Mesenchymal stem cell (in vitro differentiated cells and primary cell): Measurements from ENCODE around the gene EPS8L2.
A peak's percentile ranks its signal among the peaks of the same experiment; 100 is the strongest.

Experiments used
- DNase-seq: peaks from one replicate; pipeline ENCODE4 v3.0.0-alpha.2; 2013
- H2AFZ ChIP-seq: one replicate; pipeline ENCODE4 v1.6.1; 2013; ENCODE audit warnings: low read depth, mild to moderate bottlenecking, control low read depth, inconsistent platforms, low read length, moderate library complexity
- H2AK5ac ChIP-seq: 2 replicates; pipeline ENCODE4 v1.6.1; 2013; ENCODE audit warnings: low read length, moderate library complexity, mild to moderate bottlenecking, inconsistent platforms; ENCODE audit not compliant: severe bottlenecking
- H2BK120ac ChIP-seq: one replicate; pipeline ENCODE4 v1.6.1; 2013; ENCODE audit warnings: low read depth, mild to moderate bottlenecking, inconsistent platforms, low read length, moderate library complexity
- H2BK12ac ChIP-seq, 2 experiments: one replicate each; pipeline ENCODE4 v1.6.1; 2013; ENCODE audit warnings: inconsistent platforms in 2 of 2, low read length in 2 of 2, mild to moderate bottlenecking in 2 of 2, moderate library complexity in 2 of 2, control low read depth in 1 of 2
- H2BK15ac ChIP-seq: one replicate; pipeline ENCODE4 v1.6.1; 2013; ENCODE audit warnings: mild to moderate bottlenecking, low read depth, inconsistent platforms; ENCODE audit not compliant: poor library complexity, severe bottlenecking
- H2BK5ac ChIP-seq: 2 replicates; pipeline ENCODE4 v1.6.1; 2013; ENCODE audit warnings: low read depth, mild to moderate bottlenecking, low read length, control low read depth, inconsistent platforms; ENCODE audit not compliant: poor library complexity, severe bottlenecking
- H3K14ac ChIP-seq, 2 experiments: one replicate each; pipeline ENCODE4 v1.6.1; 2013; ENCODE audit warnings: inconsistent platforms in 2 of 2, low read length in 2 of 2, control low read depth in 1 of 2, mild to moderate bottlenecking in 1 of 2, moderate library complexity in 1 of 2
- H3K18ac ChIP-seq, 2 experiments: one replicate each; pipeline ENCODE4 v1.6.1; 2013; ENCODE audit warnings: inconsistent platforms in 2 of 2, low read length in 2 of 2, control low read depth in 1 of 2, low read depth in 1 of 2, mild to moderate bottlenecking in 1 of 2
- H3K23ac ChIP-seq, 2 experiments: one replicate each; pipeline ENCODE4 v1.6.1; 2013; ENCODE audit warnings: inconsistent platforms in 2 of 2, low read length in 2 of 2, mild to moderate bottlenecking in 2 of 2, moderate library complexity in 2 of 2, control low read depth in 1 of 2
- H3K27ac ChIP-seq: 2 replicates; pipeline ENCODE4 v1.5.1; 2013; ENCODE audit warnings: mild to moderate bottlenecking, moderate library complexity, low read length, control low read depth, inconsistent platforms; ENCODE audit not compliant: poor library complexity, severe bottlenecking
- H3K27me3 ChIP-seq, 2 experiments: 2 replicates each; pipeline versions ENCODE4 v1.6.1 to v1.7.0; 2013; ENCODE audit warnings: low read length in 2 of 2, mild to moderate bottlenecking in 2 of 2, moderate library complexity in 2 of 2, control low read depth in 1 of 2, inconsistent platforms in 1 of 2; ENCODE audit not compliant: control insufficient read depth in 1 of 2, insufficient read depth in 1 of 2
- H3K36me3 ChIP-seq, 2 experiments: 2 replicates each; pipeline versions ENCODE4 v1.6.1 to v1.7.0; 2013; ENCODE audit warnings: low read length in 2 of 2, control low read depth in 1 of 2, inconsistent platforms in 1 of 2, low read depth in 1 of 2, mild to moderate bottlenecking in 1 of 2; ENCODE audit not compliant: insufficient read depth in 2 of 2, control insufficient read depth in 1 of 2
- H3K4ac ChIP-seq, 2 experiments: one replicate each; pipeline ENCODE4 v1.6.1; 2013; ENCODE audit warnings: inconsistent platforms in 2 of 2, low read length in 2 of 2, mild to moderate bottlenecking in 2 of 2, moderate library complexity in 2 of 2, control low read depth in 1 of 2, low read depth in 1 of 2
- H3K4me1 ChIP-seq: 2 replicates; pipeline ENCODE4 v1.6.1; 2013; ENCODE audit warnings: low read depth, low read length, control low read depth; ENCODE audit not compliant: control insufficient read depth, insufficient read depth
- H3K4me2 ChIP-seq: 2 replicates; pipeline ENCODE4 v1.6.1; 2013; ENCODE audit warnings: low read length, mild to moderate bottlenecking, inconsistent platforms; ENCODE audit not compliant: poor library complexity, severe bottlenecking
- H3K4me3 ChIP-seq, 2 experiments: 2 replicates each; pipeline versions ENCODE4 v1.5.1 to v1.7.0; 2013; ENCODE audit warnings: low read length in 2 of 2, mild to moderate bottlenecking in 2 of 2, control low read depth in 1 of 2, low read depth in 1 of 2; ENCODE audit not compliant: insufficient read depth in 1 of 2
- H3K79me1 ChIP-seq: replicated peaks from 2 replicates; pipeline ENCODE4 v1.6.1; 2013; ENCODE audit warnings: mild to moderate bottlenecking, control low read depth, low read length, inconsistent platforms; ENCODE audit not compliant: poor library complexity, severe bottlenecking
- H3K9ac ChIP-seq: 2 replicates; pipeline ENCODE4 v1.7.0; 2013; ENCODE audit warnings: mild to moderate bottlenecking, low read length, moderate library complexity
- H3K9me3 ChIP-seq: 2 replicates; pipeline ENCODE4 v1.7.0; 2013; ENCODE audit warnings: mild to moderate bottlenecking, low read length; ENCODE audit not compliant: control insufficient read depth
- H4K8ac ChIP-seq: one replicate; pipeline ENCODE4 v1.6.1; 2013; ENCODE audit warnings: inconsistent platforms, mild to moderate bottlenecking, low read length, moderate library complexity
- H4K91ac ChIP-seq: one replicate; pipeline ENCODE4 v1.6.1; 2013; ENCODE audit warnings: mild to moderate bottlenecking, low read length, inconsistent platforms
- WGBS: methylation state at CpG from one replicate; pipeline ENCODE4 v1.1.7; 2013; ENCODE audit warnings: mixed read lengths; 5-methylcytosine and 5-hydroxymethylcytosine counted together

EPS8L2 gene

GRCh38 chr11:771617-772204, 65.7 kb downstream of the EPS8L2 start:
- H3K23ac ChIP-seq, result no peak overlapping the region
- no peak overlapping the region for H3K4me2 ChIP-seq
- H2BK120ac ChIP-seq, result no peak overlapping the region
- H3K27me3 ChIP-seq, result no peaks in the 10 kb centered on the region
- no peak overlapping the region for H2BK12ac ChIP-seq
- peaks cover 54 to 67% of the 10 kb centered on the region in 2 experiments for H3K36me3 ChIP-seq
- 96% methylated on average over 15 of the region's 15 CpGs for WGBS
- H2AFZ ChIP-seq, result no peak overlapping the region
- H3K14ac ChIP-seq, result no peak overlapping the region
- no peak overlapping the region for H3K18ac ChIP-seq
- H3K9me3 ChIP-seq, result no peaks in the 10 kb centered on the region
- H3K4ac ChIP-seq, result no peak overlapping the region
- no peak overlapping the region for H4K91ac ChIP-seq
- no peak overlapping the region for H2BK5ac ChIP-seq
- H3K4me1 ChIP-seq, result peaks cover 44% of the 10 kb centered on the region
- no peak overlapping the region for H3K9ac ChIP-seq
- no peak overlapping the region for H4K8ac ChIP-seq
- H2AK5ac ChIP-seq, result no peak overlapping the region
- no peak for DNase-seq
- no peak overlapping the region for H3K4me3 ChIP-seq
- H2BK15ac ChIP-seq, result no peak overlapping the region
- H3K79me1 ChIP-seq, result peaks cover 31% of the 10 kb centered on the region
- H3K27ac ChIP-seq, result no peak overlapping the region

- H2BK15ac ChIP-seq, result no peak overlapping the region
- no peak overlapping the region for H3K9ac ChIP-seq
- no peak overlapping the region for H3K18ac ChIP-seq
- H3K4ac ChIP-seq, result no peak overlapping the region
- H2AFZ ChIP-seq, result no peak overlapping the region
- no peak overlapping the region for H4K91ac ChIP-seq
- no peak overlapping the region for H2AK5ac ChIP-seq
- H2BK120ac ChIP-seq, result no peak overlapping the region
- H3K4me3 ChIP-seq, result no peak overlapping the region
- no peak overlapping the region for H3K27ac ChIP-seq
- DNase-seq, result no peak
- no peaks in the 10 kb centered on the region for H3K27me3 ChIP-seq
- H3K14ac ChIP-seq, result no peak overlapping the region
- WGBS, result 95% methylated on average over 34 of the region's 34 CpGs
- no peak overlapping the region for H2BK5ac ChIP-seq
- peaks cover 45 to 62% of the 10 kb centered on the region in 2 experiments for H3K36me3 ChIP-seq
- no peak overlapping the region for H2BK12ac ChIP-seq
- H3K4me2 ChIP-seq, result no peak overlapping the region
- no peak overlapping the region for H3K23ac ChIP-seq
- no peaks in the 10 kb centered on the region for H3K9me3 ChIP-seq
- peaks cover 37% of the 10 kb centered on the region for H3K4me1 ChIP-seq
- H3K79me1 ChIP-seq, result peaks cover 31% of the 10 kb centered on the region
- no peak overlapping the region for H4K8ac ChIP-seq
Observed at GRCh38 chr11:772429-773390, 66.7 kb downstream of the EPS8L2 start.

GRCh38 chr11:773425-773824, 67.4 kb downstream of the EPS8L2 start:
- H3K4me2 ChIP-seq, result no peak overlapping the region
- no peak overlapping the region for H2BK5ac ChIP-seq
- no peak overlapping the region for H2AK5ac ChIP-seq
- WGBS, result 83% methylated on average over 5 of the region's 5 CpGs
- no peaks in the 10 kb centered on the region for H3K9me3 ChIP-seq
- peaks cover 33% of the 10 kb centered on the region for H3K79me1 ChIP-seq
- H3K27ac ChIP-seq, result no peak overlapping the region
- H3K4me3 ChIP-seq, result no peak overlapping the region
- H4K91ac ChIP-seq, result peak overlapping the region; percentile 43
- no peak overlapping the region for H3K4ac ChIP-seq
- H3K14ac ChIP-seq, result no peak overlapping the region
- no peak overlapping the region for H2AFZ ChIP-seq
- H2BK15ac ChIP-seq, result no peak overlapping the region
- no peaks in the 10 kb centered on the region for H3K27me3 ChIP-seq
- H4K8ac ChIP-seq, result no peak overlapping the region
- H2BK120ac ChIP-seq, result no peak overlapping the region
- no peak overlapping the region for H3K9ac ChIP-seq
- H3K23ac ChIP-seq, result peak overlapping the region in 1 of 2 experiments; percentile 3
- no peak overlapping the region for H3K18ac ChIP-seq
- DNase-seq, result no peak
- H2BK12ac ChIP-seq, result no peak overlapping the region
- H3K4me1 ChIP-seq, result peaks cover 42% of the 10 kb centered on the region
- peaks cover 45 to 63% of the 10 kb centered on the region in 2 experiments for H3K36me3 ChIP-seq

GRCh38 chr11:773830-774229, 67.8 kb downstream of the EPS8L2 start:
- Histone ChIP-seq H2BK15ac (no peak overlapping the region), H2BK120ac (no peak overlapping the region), H2AK5ac (no peak overlapping the region), H3K14ac (no peak overlapping the region), H3K27me3 (no peaks in the 10 kb centered on the region), H3K4ac (no peak overlapping the region), H3K4me2 (no peak overlapping the region), H2BK12ac (no peak overlapping the region), H2AFZ (no peak overlapping the region), H3K27ac (no peak overlapping the region), H4K8ac (no peak overlapping the region), H3K79me1 (peaks cover 34% of the 10 kb centered on the region), H3K4me3 (no peak overlapping the region), H3K4me1 (peaks cover 43% of the 10 kb centered on the region), H3K23ac (peak overlapping the region in 1 of 2 experiments; percentile 3), H3K18ac (no peak overlapping the region), H4K91ac (no peak overlapping the region), H2BK5ac (no peak overlapping the region), H3K9me3 (no peaks in the 10 kb centered on the region), H3K9ac (no peak overlapping the region), H3K36me3 (peaks cover 46 to 67% of the 10 kb centered on the region in 2 experiments)
- WGBS, result 94% methylated on average over 9 of the region's 9 CpGs
- DNase-seq, result no peak
